Activated T-helper 17 cell treated with anti-CD3 and anti-CD28 coated beads, Interleukin-2, amount 50 U/mL, for 72 hours (primary cell): ENCODE results near the gene SLC39A11. TPM values are rescaled to one million over a fixed set of nuclear protein-coding genes. Genes with fewer than 3 reads are reported as not detected.

Experiments
- ATAC-seq: fragments of 150-1000 bp; cut with Tn5 transposase; replicated peaks from 2 replicates; pipeline ENCODE4 v1.10.0; 2021; ENCODE audit warnings: mild to moderate bottlenecking, moderate library complexity
- H3K27ac Mint-ChIP-seq: one replicate; pipeline ENCODE4 v1.8.0; 2022; ENCODE audit warnings: mixed read lengths
- H3K27me3 Mint-ChIP-seq: one replicate; pipeline ENCODE4 v1.8.0; 2022; ENCODE audit warnings: mixed read lengths
- H3K36me3 Mint-ChIP-seq: one replicate; pipeline ENCODE4 v1.8.0; 2022; ENCODE audit warnings: low read depth, mild to moderate bottlenecking, mixed read lengths
- H3K4me1 Mint-ChIP-seq: one replicate; pipeline ENCODE4 v1.8.0; 2022; ENCODE audit warnings: mixed read lengths
- H3K4me3 Mint-ChIP-seq: one replicate; pipeline ENCODE4 v1.8.0; 2022; ENCODE audit warnings: mild to moderate bottlenecking, mixed read lengths
- H3K9me3 Mint-ChIP-seq: one replicate; pipeline ENCODE4 v1.8.0; 2022; ENCODE audit warnings: mixed read lengths
- total RNA-seq, 2 donors: library from RNA; stranded (reverse); gene quantifications; one replicate each; pipeline ENCODE4 v1.2.3, GENCODE V29; 2022

SLC39A11 gene
- total RNA-seq, 2 donors from 2014 or later = 13.1 to 19.0 TPM

- no peak overlapping the region for H3K4me3 Mint-ChIP-seq
- peaks cover 9% of the 10 kb centered on the region for H3K4me1 Mint-ChIP-seq
- H3K9me3 Mint-ChIP-seq = no peaks in the 10 kb centered on the region
- no peak overlapping the region for H3K27ac Mint-ChIP-seq
- H3K36me3 Mint-ChIP-seq = no peaks in the 10 kb centered on the region
- H3K27me3 Mint-ChIP-seq = peaks cover 9% of the 10 kb centered on the region
- no peak for ATAC-seq
Measured at GRCh38 chr17:72622661-72623433, 469.6 kb downstream of the SLC39A11 start.

- H3K4me1 Mint-ChIP-seq = peaks cover 16% of the 10 kb centered on the region
- H3K36me3 Mint-ChIP-seq = no peaks in the 10 kb centered on the region
- H3K27ac Mint-ChIP-seq = no peak overlapping the region
- no peak overlapping the region for H3K4me3 Mint-ChIP-seq
- H3K27me3 Mint-ChIP-seq = peaks cover 7% of the 10 kb centered on the region
- H3K9me3 Mint-ChIP-seq = no peaks in the 10 kb centered on the region
- no peak for ATAC-seq
Measured at GRCh38 chr17:72619976-72620650, 472.4 kb downstream of the SLC39A11 start.

- Mint-ChIP-seq H3K9me3 (no peaks in the 10 kb centered on the region), H3K27me3 (peaks cover 5% of the 10 kb centered on the region), H3K36me3 (no peaks in the 10 kb centered on the region), H3K4me3 (peak overlapping the region; percentile 81), H3K4me1 (peaks cover 16% of the 10 kb centered on the region), H3K27ac (peak overlapping the region; percentile 69)
- ATAC-seq = peak; percentile 88
Measured at GRCh38 chr17:72618001-72618509, 474.4 kb downstream of the SLC39A11 start.

- H3K4me1 Mint-ChIP-seq = peaks cover 16% of the 10 kb centered on the region
- H3K36me3 Mint-ChIP-seq = no peaks in the 10 kb centered on the region
- H3K27me3 Mint-ChIP-seq = peaks cover 3% of the 10 kb centered on the region
- peak overlapping the region; percentile 81 for H3K4me3 Mint-ChIP-seq
- H3K27ac Mint-ChIP-seq = peak overlapping the region; percentile 69
- peak; percentile 5 for ATAC-seq
- H3K9me3 Mint-ChIP-seq = no peaks in the 10 kb centered on the region
Measured at GRCh38 chr17:72617557-72617956, 474.9 kb downstream of the SLC39A11 start.

- H3K27me3 Mint-ChIP-seq = no peaks in the 10 kb centered on the region
Measured at GRCh38 chr17:72616447-72616846, 476.0 kb downstream of the SLC39A11 start.

GRCh38 chr17:72615627-72615991, 476.9 kb downstream of the SLC39A11 start:
- H3K36me3 Mint-ChIP-seq = no peaks in the 10 kb centered on the region
- ATAC-seq = no peak
- H3K27ac Mint-ChIP-seq = no peak overlapping the region
- no peaks in the 10 kb centered on the region for H3K27me3 Mint-ChIP-seq
- no peak overlapping the region for H3K4me3 Mint-ChIP-seq
- no peaks in the 10 kb centered on the region for H3K9me3 Mint-ChIP-seq
- H3K4me1 Mint-ChIP-seq = peaks cover 16% of the 10 kb centered on the region

More at GRCh38 chr17:72616447-72616846, 476.0 kb downstream of the SLC39A11 start:
- Mint-ChIP-seq H3K4me3 (no peak overlapping the region), H3K36me3 (no peaks in the 10 kb centered on the region), H3K4me1 (peaks cover 16% of the 10 kb centered on the region), H3K9me3 (no peaks in the 10 kb centered on the region), H3K27ac (no peak overlapping the region)
- no peak for ATAC-seq

- Mint-ChIP-seq H3K4me1 (peaks cover 16% of the 10 kb centered on the region), H3K4me3 (no peak overlapping the region), H3K9me3 (no peaks in the 10 kb centered on the region), H3K36me3 (no peaks in the 10 kb centered on the region), H3K27me3 (no peaks in the 10 kb centered on the region), H3K27ac (no peak overlapping the region)
- no peak for ATAC-seq
Measured at GRCh38 chr17:72614871-72615626, 477.4 kb downstream of the SLC39A11 start.

- Mint-ChIP-seq H3K36me3 (no peaks in the 10 kb centered on the region), H3K4me1 (peaks cover 16% of the 10 kb centered on the region), H3K27me3 (no peaks in the 10 kb centered on the region), H3K4me3 (no peak overlapping the region), H3K9me3 (no peaks in the 10 kb centered on the region), H3K27ac (no peak overlapping the region)
- ATAC-seq = no peak
Measured at GRCh38 chr17:72614476-72614870, 478.0 kb downstream of the SLC39A11 start.

GRCh38 chr17:72613806-72614292, 478.6 kb downstream of the SLC39A11 start:
- Mint-ChIP-seq H3K9me3 (no peaks in the 10 kb centered on the region), H3K27me3 (no peaks in the 10 kb centered on the region), H3K4me3 (no peak overlapping the region), H3K4me1 (peaks cover 16% of the 10 kb centered on the region), H3K36me3 (no peaks in the 10 kb centered on the region), H3K27ac (no peak overlapping the region)
- no peak for ATAC-seq

- H3K27ac Mint-ChIP-seq = no peak overlapping the region
- H3K36me3 Mint-ChIP-seq = no peaks in the 10 kb centered on the region
- no peak for ATAC-seq
- H3K9me3 Mint-ChIP-seq = no peaks in the 10 kb centered on the region
- no peaks in the 10 kb centered on the region for H3K27me3 Mint-ChIP-seq
- H3K4me1 Mint-ChIP-seq = peaks cover 13% of the 10 kb centered on the region
- no peak overlapping the region for H3K4me3 Mint-ChIP-seq
Measured at GRCh38 chr17:72613396-72613795, 479.1 kb downstream of the SLC39A11 start.

GRCh38 chr17:72611172-72611571, 481.3 kb downstream of the SLC39A11 start:
- Mint-ChIP-seq H3K4me3 (no peak overlapping the region), H3K4me1 (no peaks in the 10 kb centered on the region), H3K27ac (no peak overlapping the region), H3K9me3 (peaks cover 10% of the 10 kb centered on the region), H3K27me3 (no peaks in the 10 kb centered on the region), H3K36me3 (no peaks in the 10 kb centered on the region)
- no peak for ATAC-seq

- no peak overlapping the region for H3K4me3 Mint-ChIP-seq
- H3K36me3 Mint-ChIP-seq = no peaks in the 10 kb centered on the region
- H3K27me3 Mint-ChIP-seq = no peaks in the 10 kb centered on the region
- H3K27ac Mint-ChIP-seq = no peak overlapping the region
- no peaks in the 10 kb centered on the region for H3K4me1 Mint-ChIP-seq
- ATAC-seq = no peak
- peaks cover 10% of the 10 kb centered on the region for H3K9me3 Mint-ChIP-seq
Measured at GRCh38 chr17:72609501-72609900, 483.0 kb downstream of the SLC39A11 start.

- peaks cover 10% of the 10 kb centered on the region for H3K9me3 Mint-ChIP-seq
- no peak for ATAC-seq
- H3K36me3 Mint-ChIP-seq = no peaks in the 10 kb centered on the region
- H3K4me1 Mint-ChIP-seq = no peaks in the 10 kb centered on the region
- H3K27me3 Mint-ChIP-seq = no peaks in the 10 kb centered on the region
- no peak overlapping the region for H3K4me3 Mint-ChIP-seq
- no peak overlapping the region for H3K27ac Mint-ChIP-seq
Measured at GRCh38 chr17:72608436-72608835, 484.1 kb downstream of the SLC39A11 start.

GRCh38 chr17:72606656-72607055, 485.8 kb downstream of the SLC39A11 start:
- H3K27me3 Mint-ChIP-seq = peaks cover 4% of the 10 kb centered on the region
- no peak overlapping the region for H3K27ac Mint-ChIP-seq
- H3K36me3 Mint-ChIP-seq = no peaks in the 10 kb centered on the region
- no peak for ATAC-seq
- peaks cover 10% of the 10 kb centered on the region for H3K9me3 Mint-ChIP-seq
- H3K4me1 Mint-ChIP-seq = no peaks in the 10 kb centered on the region
- no peak overlapping the region for H3K4me3 Mint-ChIP-seq
